SK-N-SH treated with all-trans-retinoic acid at 6 μM for 48 hours (cell line): ENCODE data around the gene SYT8.

Experiments used
- ATAC-seq: fragments of 200-7000 bp; cut with Tn5 transposase; 3 replicates; pipeline ENCODE4 v1.9.1; 2020; ENCODE audit warnings: mild to moderate bottlenecking, moderate library complexity
- BACH2 ChIP-seq: fragments of 250-450 bp; sonication (Bioruptor Pico); IDR thresholded peaks from 2 replicates; pipeline ENCODE4 v1.9.0; 2021; ENCODE audit warnings: mild to moderate bottlenecking, borderline replicate concordance
- CREB5 ChIP-seq: fragments of 250-450 bp; sonication (Bioruptor Pico); IDR thresholded peaks from 2 replicates; pipeline ENCODE4 v1.5.1; 2020; ENCODE audit warnings: low read depth, mild to moderate bottlenecking, moderate library complexity
- CSDC2 ChIP-seq: fragments of 250-450 bp; sonication (Bioruptor Pico); IDR thresholded peaks from 2 replicates; pipeline ENCODE4 v1.5.0; 2020; ENCODE audit warnings: mild to moderate bottlenecking, moderate library complexity
- ESRRG ChIP-seq: fragments of 250-450 bp; sonication (Bioruptor Pico); IDR thresholded peaks from 2 replicates; pipeline ENCODE4 v1.6.1; 2021; ENCODE audit warnings: mild to moderate bottlenecking
- GLIS3 ChIP-seq: fragments of 250-450 bp; sonication (Bioruptor Pico); IDR thresholded peaks from 2 replicates; pipeline ENCODE4 v1.5.0; 2020; ENCODE audit warnings: mild to moderate bottlenecking, moderate library complexity
- PATZ1 ChIP-seq: fragments of 250-450 bp; sonication (Bioruptor Pico); IDR thresholded peaks from 2 replicates; pipeline ENCODE4 v1.8.0; 2020; ENCODE audit warnings: mild to moderate bottlenecking, moderate library complexity, borderline replicate concordance
- POU6F1 ChIP-seq: fragments of 250-450 bp; sonication (Bioruptor Pico); IDR thresholded peaks from 2 replicates; pipeline ENCODE4 v1.8.0; 2021; ENCODE audit warnings: low read depth, mild to moderate bottlenecking, moderate library complexity, borderline replicate concordance
- PPARA ChIP-seq: fragments of 250-450 bp; sonication (Bioruptor Pico); IDR thresholded peaks from 2 replicates; pipeline ENCODE4 v1.5.0; 2020; ENCODE audit warnings: mild to moderate bottlenecking, borderline replicate concordance
- SNAI2 ChIP-seq: fragments of 250-450 bp; sonication (Bioruptor Pico); IDR thresholded peaks from 2 replicates; pipeline ENCODE4 v1.5.0; 2020; ENCODE audit warnings: mild to moderate bottlenecking, moderate library complexity
- TCF4 ChIP-seq: fragments of 250-450 bp; sonication (Bioruptor Pico); IDR thresholded peaks from 2 replicates; pipeline ENCODE4 v1.8.0; 2021; ENCODE audit warnings: mild to moderate bottlenecking, moderate library complexity, borderline replicate concordance
- TOX ChIP-seq: fragments of 250-450 bp; sonication (Bioruptor Pico); IDR thresholded peaks from 2 replicates; pipeline ENCODE4 v1.8.0; 2021; ENCODE audit warnings: mild to moderate bottlenecking, moderate library complexity, borderline replicate concordance
- TSHZ2 ChIP-seq: fragments of 250-450 bp; sonication (Bioruptor Pico); IDR thresholded peaks from 2 replicates; pipeline ENCODE4 v1.5.0; 2020; ENCODE audit warnings: mild to moderate bottlenecking, moderate library complexity
- ZFP3 ChIP-seq: fragments of 250-450 bp; sonication (Bioruptor Pico); IDR thresholded peaks from 2 replicates; pipeline ENCODE4 v1.5.0; 2020; ENCODE audit warnings: mild to moderate bottlenecking, moderate library complexity
- ZFP30 ChIP-seq: fragments of 450-650 bp; formaldehyde crosslinking; IDR thresholded peaks from 2 replicates; pipeline ENCODE4 v1.5.0; 2022; ENCODE audit warnings: mild to moderate bottlenecking, moderate library complexity
- ZNF565 ChIP-seq: fragments of 450-650 bp; formaldehyde crosslinking; conservative IDR thresholded peaks from 2 replicates; pipeline ENCODE4 v1.5.0; 2020; ENCODE audit warnings: low read depth, mild to moderate bottlenecking, moderate library complexity
- ZNF70 ChIP-seq: fragments of 450-650 bp; formaldehyde crosslinking; IDR thresholded peaks from 2 replicates; pipeline ENCODE4 v1.5.0; 2020; ENCODE audit warnings: mild to moderate bottlenecking, moderate library complexity
- ZNF8 ChIP-seq: fragments of 450-650 bp; formaldehyde crosslinking; IDR thresholded peaks from 2 replicates; pipeline ENCODE4 v1.5.0; 2020; ENCODE audit warnings: mild to moderate bottlenecking, moderate library complexity

SYT8 gene

GRCh38 chr11:1843098-1843473 is 8.3 kb downstream of the SYT8 start:
- TF ChIP-seq ZNF8 (CRISPR knock-in tag) (no peak), SNAI2 (no peak), TSHZ2 (CRISPR knock-in tag) (no peak), ESRRG (CRISPR knock-in tag) (no peak), POU6F1 (no peak)
- ATAC-seq, result no peak

- no peak for ATAC-seq
- TF ChIP-seq ZFP30 (CRISPR knock-in tag), result no peak
- no peak for TF ChIP-seq ZNF8 (CRISPR knock-in tag)
- no peak for TF ChIP-seq CSDC2
- TF ChIP-seq POU6F1, result no peak
- TF ChIP-seq GLIS3, result no peak
- TF ChIP-seq, all 23 proteins: peak for 0
Measured at GRCh38 chr11:1843796-1844195, 9.0 kb downstream of the SYT8 start.

GRCh38 chr11:1844221-1845094 is 9.7 kb downstream of the SYT8 start:
- ATAC-seq, result no peak
- TF ChIP-seq ZFP3 (no peak), TOX (no peak), CSDC2 (no peak), SNAI2 (no peak), PATZ1 (CRISPR knock-in tag) (no peak), PPARA (CRISPR knock-in tag) (no peak), ZNF8 (CRISPR knock-in tag) (no peak), TCF4 (no peak), ZNF70 (CRISPR knock-in tag) (no peak), CREB5 (no peak), TSHZ2 (CRISPR knock-in tag) (no peak), BACH2 (no peak), GLIS3 (no peak), ZFP30 (CRISPR knock-in tag) (no peak), ZNF565 (no peak)
